IMR-90 (cell line): ENCODE measurements around the gene SYN1. TPM values are rescaled to one million over a fixed set of nuclear protein-coding genes. Genes with fewer than 3 reads are reported as not detected.

Source experiments
- ATAC-seq: fragments of 200-7000 bp; cut with Tn5 transposase; 2 replicates; pipeline ENCODE4 v1.9.1; 2020; ENCODE audit warnings: low read depth, mild to moderate bottlenecking, moderate library complexity
- BruUV-seq: library from RNA; stranded (reverse); fragments of 400-500 nt; replicated peaks from 2 replicates; lab custom pipeline; 2021; lab: Mats Ljungman, UMichigan
- CTCF ChIA-PET: fragments of 300-600 bp; formaldehyde crosslinking; extraction: SDS; loops from one replicate; lab custom pipeline; 2021; ENCODE audit warnings: antibody characterized with exemption; lab: Yijun Ruan, JAX
- POLR2A ChIA-PET: fragments of 300-600 bp; sonication (Branson Sonifier 250); formaldehyde crosslinking; loops from one replicate; lab custom pipeline; 2022; ENCODE audit warnings: antibody characterized with exemption; ENCODE audit not compliant: unreplicated experiment; lab: Charles Lee
- DNase-seq: peaks from one replicate; pipeline ENCODE4 v3.0.0; 2013
- H2AFZ ChIP-seq: replicated peaks from 2 replicates; pipeline ENCODE3; 2013; ENCODE audit warnings: low read length, mild to moderate bottlenecking; ENCODE audit not compliant: poor library complexity
- H2AK5ac ChIP-seq: 2 replicates; pipeline ENCODE4 v1.6.1; 2013; ENCODE audit warnings: low read depth, low read length, inconsistent platforms
- H2AK9ac ChIP-seq: replicated peaks from 2 replicates; pipeline ENCODE3; 2013; ENCODE audit warnings: mild to moderate bottlenecking, low read depth, low read length, moderate library complexity; ENCODE audit not compliant: poor library complexity
- H2BK120ac ChIP-seq: 2 replicates; pipeline ENCODE4 v1.6.1; 2013; ENCODE audit warnings: low read depth, low read length, inconsistent platforms
- H2BK15ac ChIP-seq: 3 replicates; pipeline ENCODE4 v1.6.1; 2013; ENCODE audit warnings: low read depth, low read length, inconsistent platforms
- H2BK20ac ChIP-seq: 2 replicates; pipeline ENCODE4 v1.6.1; 2013; ENCODE audit warnings: low read depth, mild to moderate bottlenecking, inconsistent platforms, low read length, moderate library complexity
- H2BK5ac ChIP-seq: 2 replicates; pipeline ENCODE4 v1.6.1; 2013; ENCODE audit warnings: mild to moderate bottlenecking, low read depth, low read length, inconsistent platforms; ENCODE audit not compliant: poor library complexity, severe bottlenecking
- H3K14ac ChIP-seq: replicated peaks from 2 replicates; pipeline ENCODE4 v1.6.1; 2013; ENCODE audit warnings: low read depth, low read length, inconsistent platforms
- H3K18ac ChIP-seq: 2 replicates; pipeline ENCODE4 v1.6.1; 2013; ENCODE audit warnings: low read depth, low read length, control low read depth
- H3K23ac ChIP-seq: 2 replicates; pipeline ENCODE4 v1.6.1; 2013; ENCODE audit warnings: low read depth, low read length, inconsistent platforms
- H3K27ac ChIP-seq: 2 replicates; pipeline ENCODE4 v1.5.1; 2013; ENCODE audit warnings: mild to moderate bottlenecking, control low read depth, low read length; ENCODE audit not compliant: insufficient read depth
- H3K27me3 ChIP-seq: 2 replicates; pipeline ENCODE4 v1.6.1; 2013; ENCODE audit warnings: low read length; ENCODE audit not compliant: control insufficient read depth, insufficient read depth
- H3K36me3 ChIP-seq: 2 replicates; pipeline ENCODE4 v1.6.1; 2013; ENCODE audit warnings: low read length, mixed read lengths; ENCODE audit not compliant: control insufficient read depth, insufficient read depth
- H3K4ac ChIP-seq: 2 replicates; pipeline ENCODE4 v1.6.1; 2013; ENCODE audit warnings: low read depth, low read length, inconsistent platforms
- H3K4me1 ChIP-seq: 2 replicates; pipeline ENCODE4 v1.6.1; 2013; ENCODE audit warnings: low read length, mixed read lengths; ENCODE audit not compliant: control insufficient read depth, insufficient read depth
- H3K4me2 ChIP-seq: 2 replicates; pipeline ENCODE4 v1.6.1; 2013; ENCODE audit warnings: low read depth, mild to moderate bottlenecking, control low read depth, low read length, moderate library complexity
- H3K4me3 ChIP-seq: 2 replicates; pipeline ENCODE4 v1.5.1; 2013; ENCODE audit warnings: low read depth, mild to moderate bottlenecking, control low read depth, low read length, moderate library complexity; ENCODE audit not compliant: insufficient read depth
- H3K56ac ChIP-seq: 2 replicates; pipeline ENCODE4 v1.6.1; 2013; ENCODE audit warnings: low read length, inconsistent platforms; ENCODE audit not compliant: insufficient read depth; ENCODE audit errors: extremely low read depth
- H3K79me1 ChIP-seq, 2 experiments: 2 replicates each; pipeline ENCODE4 v1.6.1; 2013; ENCODE audit warnings: low read length in 2 of 2, inconsistent platforms in 1 of 2, low read depth in 1 of 2
- H3K9ac ChIP-seq: 2 replicates; pipeline ENCODE4 v1.6.1; 2013; ENCODE audit warnings: low read depth, low read length, control low read depth
- H3K9me1 ChIP-seq: 2 replicates; pipeline ENCODE4 v1.6.1; 2013; ENCODE audit warnings: low read length, inconsistent platforms; ENCODE audit not compliant: insufficient read depth
- H3K9me3 ChIP-seq: 2 replicates; pipeline ENCODE4 v1.6.1; 2013; ENCODE audit warnings: low read length; ENCODE audit not compliant: control insufficient read depth, insufficient read depth
- H4K20me1 ChIP-seq: 2 replicates; pipeline ENCODE4 v1.6.1; 2013; ENCODE audit warnings: low read length, inconsistent platforms; ENCODE audit not compliant: insufficient read depth
- H4K5ac ChIP-seq: 2 replicates; pipeline ENCODE4 v1.6.1; 2013; ENCODE audit warnings: mild to moderate bottlenecking, low read depth, low read length, control low read depth
- H4K8ac ChIP-seq, 2 experiments: 2 replicates each; pipeline ENCODE4 v1.6.1; 2013; ENCODE audit warnings: low read depth in 2 of 2, low read length in 2 of 2, control low read depth in 1 of 2, inconsistent platforms in 1 of 2
- H4K91ac ChIP-seq: 2 replicates; pipeline ENCODE4 v1.6.1; 2013; ENCODE audit warnings: low read depth, low read length, inconsistent platforms; ENCODE audit not compliant: insufficient read depth
- BHLHE40 ChIP-seq: fragments of 150-350 bp; IDR thresholded peaks from 2 replicates; pipeline ENCODE4 v1.6.1; 2016; ENCODE audit warnings: mild to moderate bottlenecking, low read depth, low read length
- CEBPB ChIP-seq: IDR thresholded peaks from 2 replicates; pipeline ENCODE4 v1.6.1; 2012; ENCODE audit warnings: low read depth, low read length, improper control_type of control experiment
- CHD1 ChIP-seq: IDR thresholded peaks from 2 replicates; pipeline ENCODE4 v1.6.1; 2012; ENCODE audit warnings: low read depth, low read length, improper control_type of control experiment
- FOS ChIP-seq: fragments of 150-350 bp; IDR thresholded peaks from 2 replicates; pipeline ENCODE4 v1.6.1; 2016; ENCODE audit warnings: low read depth, low read length
- MAFK ChIP-seq: IDR thresholded peaks from 2 replicates; pipeline ENCODE4 v1.6.1; 2012; ENCODE audit warnings: low read depth, low read length, improper control_type of control experiment
- NFE2L2 ChIP-seq: fragments of 150-350 bp; IDR thresholded peaks from 2 replicates; pipeline ENCODE4 v1.6.1; 2016; ENCODE audit warnings: low read depth, mild to moderate bottlenecking, low read length
- RAD21 ChIP-seq: IDR thresholded peaks from 2 replicates; pipeline ENCODE4 v1.6.1; 2012; ENCODE audit warnings: low read length, improper control_type of control experiment
- RCOR1 ChIP-seq: IDR thresholded peaks from 2 replicates; pipeline ENCODE4 v1.6.1; 2012; ENCODE audit warnings: mild to moderate bottlenecking, low read length, improper control_type of control experiment; ENCODE audit not compliant: insufficient replicate concordance
- SMC3 ChIP-seq: fragments of 150-350 bp; IDR thresholded peaks from 2 replicates; pipeline ENCODE4 v1.6.1; 2016; ENCODE audit warnings: low read depth, mild to moderate bottlenecking, antibody characterized with exemption, low read length, moderate library complexity
- WGBS, 2 experiments: methylation state at CpG; one replicate each; pipeline versions ENCODE4 v1.1.5 to v1.1.7; 2013; ENCODE audit warnings: missing lambda C conversion rate in 2 of 2; ENCODE audit not compliant: insufficient read length in 1 of 2; ENCODE audit errors: extremely low coverage in 2 of 2; 5-methylcytosine and 5-hydroxymethylcytosine counted together
- dilution Hi-C: fragments of 300-500 bp; cut with HindIII; formaldehyde crosslinking; loops from one replicate; pipeline ENCODE4 v1.14.3; 2018; ENCODE audit warnings: low sequenced_read_pairs; ENCODE audit not compliant: unreplicated experiment
- in situ Hi-C: fragments of 300-500 bp; cut with MboI; formaldehyde crosslinking; loops from 3 replicates; pipeline ENCODE4 v1.14.3; 2019; ENCODE audit warnings: low sequenced_read_pairs, inconsistent platforms, mixed read lengths
- intact Hi-C: fragments of 100-400 bp; cut with micrococcal nuclease; formaldehyde crosslinking; loops from 2 replicates; pipeline ENCODE4 v1.10.0; 2022
- polyA plus RNA-seq, 3 experiments: library from polyadenylated mRNA; depleted of rRNA; stranded (reverse); fragments of >200 nt; gene quantifications; 2 replicates each; pipeline ENCODE4 v1.2.3, GENCODE V29; 2012; ENCODE audit warnings: low replicate concordance in 1 of 3
- total RNA-seq: library from RNA; depleted of rRNA; stranded (reverse); fragments of >200 nt; gene quantifications from 2 replicates; pipeline ENCODE4 v1.2.3, GENCODE V29; 2012
- TF ChIP-seq, protein P1 (sequence below): conservative IDR thresholded peaks from 2 replicates; pipeline ENCODE4 v1.5.1; 2012; ENCODE audit warnings: mild to moderate bottlenecking, low read depth, low read length, improper control_type of control experiment
- TF ChIP-seq, protein P2 (sequence below): fragments of 150-350 bp; IDR thresholded peaks from 2 replicates; pipeline ENCODE4 v1.6.1; 2017; ENCODE audit warnings: mild to moderate bottlenecking, antibody characterized with exemption, low read length, low read depth

The SYN1 gene
- total and polyA plus RNA-seq, 2 of the 4 experiments (the other 2 are of a cell fraction): under 0.01 to 0.56 TPM

DNA sequence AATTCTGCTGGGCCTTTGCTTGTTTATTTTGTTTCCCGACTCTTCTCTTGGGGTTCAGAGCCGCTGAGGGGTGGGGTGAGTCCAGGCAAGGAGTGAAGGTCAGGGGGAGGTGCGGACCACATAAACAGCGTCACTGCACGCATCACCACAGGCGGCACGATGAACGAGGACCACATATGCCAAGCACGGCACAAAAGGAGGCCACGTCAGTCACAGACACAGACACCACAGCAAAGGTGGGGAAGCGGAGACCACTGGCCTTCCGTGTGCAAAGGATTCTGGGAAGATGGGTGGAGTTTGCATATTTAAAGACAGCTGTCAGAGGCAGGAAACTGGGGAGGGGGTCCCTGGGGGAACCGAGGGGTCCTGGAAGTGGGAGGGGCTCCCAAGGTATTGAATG, 47.8 kb downstream of the SYN1 start:
- intact Hi-C loops: no loop called here
- ChIA-PET CTCF (no interaction called here), POLR2A (no interaction called here)
- Histone ChIP-seq H3K4me3 (no peak overlapping the region), H3K79me1 (peaks cover 0 to 3% of the 10 kb centered on the region in 2 experiments; a peak in 1 of 4 replicates), H2AK5ac (no peak overlapping the region), H4K8ac (no peak overlapping the region), H2AFZ (no peak overlapping the region), H3K4ac (no peak overlapping the region), H2BK5ac (no peak overlapping the region), H2BK15ac (no peak overlapping the region), H3K9me3 (no peaks in the 10 kb centered on the region; the same call in 1 of the 2 replicates), H2AK9ac (no peak overlapping the region), H3K4me2 (no peak overlapping the region), H3K9me1 (no peaks in the 10 kb centered on the region; the same call in 1 of the 2 replicates), H3K14ac (no peak overlapping the region), H4K91ac (no peak overlapping the region), H2BK20ac (no peak overlapping the region), H3K27ac (no peak overlapping the region), H4K5ac (no peak overlapping the region), H3K23ac (no peak overlapping the region), H2BK120ac (no peak overlapping the region), H3K9ac (no peak overlapping the region), H4K20me1 (no peaks in the 10 kb centered on the region; the same call in 1 of the 2 replicates), H3K18ac (no peak overlapping the region), H3K36me3 (peaks cover 24% of the 10 kb centered on the region), H3K27me3 (no peaks in the 10 kb centered on the region), H3K56ac (no peak overlapping the region), H3K4me1 (peaks cover 13% of the 10 kb centered on the region)
- no TSS peak for BruUV-seq
- no peak for ATAC-seq
- dilution Hi-C loops: no loop called here
- WGBS, 2 experiments: no CpG with 5 or more reads among the region's 13 CpGs
- in situ Hi-C loops: no loop called here
- TF ChIP-seq SMC3: no peak
- TF ChIP-seq FOS: no peak
- no peak for TF ChIP-seq CEBPB
- no peak for TF ChIP-seq RAD21
- no peak for TF ChIP-seq MAFK
- no peak for TF ChIP-seq BHLHE40
- TF ChIP-seq, protein P1, sequence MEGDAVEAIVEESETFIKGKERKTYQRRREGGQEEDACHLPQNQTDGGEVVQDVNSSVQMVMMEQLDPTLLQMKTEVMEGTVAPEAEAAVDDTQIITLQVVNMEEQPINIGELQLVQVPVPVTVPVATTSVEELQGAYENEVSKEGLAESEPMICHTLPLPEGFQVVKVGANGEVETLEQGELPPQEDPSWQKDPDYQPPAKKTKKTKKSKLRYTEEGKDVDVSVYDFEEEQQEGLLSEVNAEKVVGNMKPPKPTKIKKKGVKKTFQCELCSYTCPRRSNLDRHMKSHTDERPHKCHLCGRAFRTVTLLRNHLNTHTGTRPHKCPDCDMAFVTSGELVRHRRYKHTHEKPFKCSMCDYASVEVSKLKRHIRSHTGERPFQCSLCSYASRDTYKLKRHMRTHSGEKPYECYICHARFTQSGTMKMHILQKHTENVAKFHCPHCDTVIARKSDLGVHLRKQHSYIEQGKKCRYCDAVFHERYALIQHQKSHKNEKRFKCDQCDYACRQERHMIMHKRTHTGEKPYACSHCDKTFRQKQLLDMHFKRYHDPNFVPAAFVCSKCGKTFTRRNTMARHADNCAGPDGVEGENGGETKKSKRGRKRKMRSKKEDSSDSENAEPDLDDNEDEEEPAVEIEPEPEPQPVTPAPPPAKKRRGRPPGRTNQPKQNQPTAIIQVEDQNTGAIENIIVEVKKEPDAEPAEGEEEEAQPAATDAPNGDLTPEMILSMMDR: no peak
- no peak for TF ChIP-seq CHD1
- TF ChIP-seq, protein P2, sequence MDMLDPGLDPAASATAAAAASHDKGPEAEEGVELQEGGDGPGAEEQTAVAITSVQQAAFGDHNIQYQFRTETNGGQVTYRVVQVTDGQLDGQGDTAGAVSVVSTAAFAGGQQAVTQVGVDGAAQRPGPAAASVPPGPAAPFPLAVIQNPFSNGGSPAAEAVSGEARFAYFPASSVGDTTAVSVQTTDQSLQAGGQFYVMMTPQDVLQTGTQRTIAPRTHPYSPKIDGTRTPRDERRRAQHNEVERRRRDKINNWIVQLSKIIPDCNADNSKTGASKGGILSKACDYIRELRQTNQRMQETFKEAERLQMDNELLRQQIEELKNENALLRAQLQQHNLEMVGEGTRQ: no peak
- TF ChIP-seq RCOR1: no peak
- no peak for TF ChIP-seq NFE2L2
- DNase-seq: no peak
